ENCODE data around the gene OR2T10. TPM values are rescaled to one million over a fixed set of nuclear protein-coding genes. Genes with fewer than 3 reads are reported as not detected.

OR2T10 gene
- total and polyA plus RNA-seq, 10 of the 15 experiments (the other 5 are each of a cell fraction or from before 2014, with no cell fraction given), result not detected

GRCh38 chr1:248618119-248618518, 20.6 kb upstream of the OR2T10 start:
- BruUV-seq (replicated peaks), result no TSS peak
- Histone ChIP-seq H3K27ac (ENCODE audit: control insufficient read depth, insufficient read depth) (no peak overlapping the region), H3K36me3 (ENCODE audit: control insufficient read depth in 2 of 2, insufficient read depth in 2 of 2, low read length in 1 of 2) (no peaks in the 10 kb centered on the region), H3K27me3 (replicated peaks in 1 of 2; ENCODE audit: control insufficient read depth in 2 of 2, insufficient read depth in 2 of 2, low read length in 1 of 2) (no peaks in the 10 kb centered on the region), H2AFZ (ENCODE audit: control insufficient read depth, low read depth, low read length) (no peak overlapping the region), H4K20me1 (ENCODE audit: control insufficient read depth, insufficient read depth) (no peaks in the 10 kb centered on the region), H3K4me2 (ENCODE audit: control insufficient read depth, insufficient read depth) (no peak overlapping the region), H3K4me3 (no peak overlapping the region), H3K79me2 (ENCODE audit: control insufficient read depth, insufficient read depth, low read length) (no peaks in the 10 kb centered on the region), H3K9me3 (replicated peaks; ENCODE audit: control insufficient read depth, insufficient read depth, low read length) (no peaks in the 10 kb centered on the region), H3K4me1 (ENCODE audit: control insufficient read depth, insufficient read depth, low read length) (no peaks in the 10 kb centered on the region), H3K9ac (ENCODE audit: control insufficient read depth, insufficient read depth, low read length) (no peak overlapping the region)
- intact Hi-C loops (cut with micrococcal nuclease; ENCODE audit: unreplicated experiment) (no loop called here), in situ Hi-C loops (cut with MboI) (no loop called here)
- SMC1A ChIA-PET (ENCODE audit: uncharacterized antibody, unreplicated experiment), result no interaction called here
- ATAC-seq (no peak), DNase-seq (ENCODE audit: low read depth, low spot score) (no peak), FAIRE-seq (no peak)
- TF ChIP-seq FOXK2 (IDR thresholded peaks at IDR 0.05), result no peak
- TF ChIP-seq CBX3 (IDR thresholded peaks at IDR 0.05; ENCODE audit: borderline replicate concordance, low read depth), result no peak
- no peak for TF ChIP-seq HSF1 (IDR thresholded peaks at IDR 0.05; ENCODE audit: low read depth, low read length)
- no peak for TF ChIP-seq ATF7 (IDR thresholded peaks at IDR 0.05; ENCODE audit: low read depth)
- no peak for TF ChIP-seq SMAD1 (IDR thresholded peaks at IDR 0.05; ENCODE audit: low read depth, partially characterized antibody)
- no peak for TF ChIP-seq REST (IDR thresholded peaks at IDR 0.05; ENCODE audit: low read depth, low read length)
- TF ChIP-seq HDAC6 (IDR thresholded peaks at IDR 0.05; ENCODE audit: unreplicated experiment), result no peak
- TF ChIP-seq, protein P1, sequence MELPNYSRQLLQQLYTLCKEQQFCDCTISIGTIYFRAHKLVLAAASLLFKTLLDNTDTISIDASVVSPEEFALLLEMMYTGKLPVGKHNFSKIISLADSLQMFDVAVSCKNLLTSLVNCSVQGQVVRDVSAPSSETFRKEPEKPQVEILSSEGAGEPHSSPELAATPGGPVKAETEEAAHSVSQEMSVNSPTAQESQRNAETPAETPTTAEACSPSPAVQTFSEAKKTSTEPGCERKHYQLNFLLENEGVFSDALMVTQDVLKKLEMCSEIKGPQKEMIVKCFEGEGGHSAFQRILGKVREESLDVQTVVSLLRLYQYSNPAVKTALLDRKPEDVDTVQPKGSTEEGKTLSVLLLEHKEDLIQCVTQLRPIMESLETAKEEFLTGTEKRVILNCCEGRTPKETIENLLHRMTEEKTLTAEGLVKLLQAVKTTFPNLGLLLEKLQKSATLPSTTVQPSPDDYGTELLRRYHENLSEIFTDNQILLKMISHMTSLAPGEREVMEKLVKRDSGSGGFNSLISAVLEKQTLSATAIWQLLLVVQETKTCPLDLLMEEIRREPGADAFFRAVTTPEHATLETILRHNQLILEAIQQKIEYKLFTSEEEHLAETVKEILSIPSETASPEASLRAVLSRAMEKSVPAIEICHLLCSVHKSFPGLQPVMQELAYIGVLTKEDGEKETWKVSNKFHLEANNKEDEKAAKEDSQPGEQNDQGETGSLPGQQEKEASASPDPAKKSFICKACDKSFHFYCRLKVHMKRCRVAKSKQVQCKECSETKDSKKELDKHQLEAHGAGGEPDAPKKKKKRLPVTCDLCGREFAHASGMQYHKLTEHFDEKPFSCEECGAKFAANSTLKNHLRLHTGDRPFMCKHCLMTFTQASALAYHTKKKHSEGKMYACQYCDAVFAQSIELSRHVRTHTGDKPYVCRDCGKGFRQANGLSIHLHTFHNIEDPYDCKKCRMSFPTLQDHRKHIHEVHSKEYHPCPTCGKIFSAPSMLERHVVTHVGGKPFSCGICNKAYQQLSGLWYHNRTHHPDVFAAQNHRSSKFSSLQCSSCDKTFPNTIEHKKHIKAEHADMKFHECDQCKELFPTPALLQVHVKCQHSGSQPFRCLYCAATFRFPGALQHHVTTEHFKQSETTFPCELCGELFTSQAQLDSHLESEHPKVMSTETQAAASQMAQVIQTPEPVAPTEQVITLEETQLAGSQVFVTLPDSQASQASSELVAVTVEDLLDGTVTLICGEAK (IDR thresholded peaks at IDR 0.05; ENCODE audit: borderline replicate concordance), result no peak
- no peak for TF ChIP-seq PAX5 (IDR thresholded peaks at IDR 0.05; ENCODE audit: borderline replicate concordance, low read depth, low read length)
- no peak for TF ChIP-seq MTA3 (IDR thresholded peaks at IDR 0.05; ENCODE audit: borderline replicate concordance, low read length)
- TF ChIP-seq, protein P2, sequence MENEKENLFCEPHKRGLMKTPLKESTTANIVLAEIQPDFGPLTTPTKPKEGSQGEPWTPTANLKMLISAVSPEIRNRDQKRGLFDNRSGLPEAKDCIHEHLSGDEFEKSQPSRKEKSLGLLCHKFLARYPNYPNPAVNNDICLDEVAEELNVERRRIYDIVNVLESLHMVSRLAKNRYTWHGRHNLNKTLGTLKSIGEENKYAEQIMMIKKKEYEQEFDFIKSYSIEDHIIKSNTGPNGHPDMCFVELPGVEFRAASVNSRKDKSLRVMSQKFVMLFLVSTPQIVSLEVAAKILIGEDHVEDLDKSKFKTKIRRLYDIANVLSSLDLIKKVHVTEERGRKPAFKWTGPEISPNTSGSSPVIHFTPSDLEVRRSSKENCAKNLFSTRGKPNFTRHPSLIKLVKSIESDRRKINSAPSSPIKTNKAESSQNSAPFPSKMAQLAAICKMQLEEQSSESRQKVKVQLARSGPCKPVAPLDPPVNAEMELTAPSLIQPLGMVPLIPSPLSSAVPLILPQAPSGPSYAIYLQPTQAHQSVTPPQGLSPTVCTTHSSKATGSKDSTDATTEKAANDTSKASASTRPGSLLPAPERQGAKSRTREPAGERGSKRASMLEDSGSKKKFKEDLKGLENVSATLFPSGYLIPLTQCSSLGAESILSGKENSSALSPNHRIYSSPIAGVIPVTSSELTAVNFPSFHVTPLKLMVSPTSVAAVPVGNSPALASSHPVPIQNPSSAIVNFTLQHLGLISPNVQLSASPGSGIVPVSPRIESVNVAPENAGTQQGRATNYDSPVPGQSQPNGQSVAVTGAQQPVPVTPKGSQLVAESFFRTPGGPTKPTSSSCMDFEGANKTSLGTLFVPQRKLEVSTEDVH (IDR thresholded peaks at IDR 0.05; ENCODE audit: low read depth, partially characterized antibody), result no peak
- no peak for TF ChIP-seq EP300 (IDR thresholded peaks at IDR 0.05; ENCODE audit: borderline replicate concordance in 1 of 2, control insufficient read depth in 1 of 2, low read depth in 2 of 2, low read length in 2 of 2)
- no peak for TF ChIP-seq POLR2AphosphoS5 (IDR thresholded peaks at IDR 0.05; ENCODE audit: low read length)
- POLR2A ChIA-PET, result no interaction called here
- RAD21 ChIA-PET (ENCODE audit: unreplicated experiment), result no interaction called here
- no CpG with 5 or more reads among the region's 7 CpGs for WGBS (ENCODE audit: insufficient coverage, insufficient replicate concordance, low lambda C conversion rate, missing lambda C conversion rate)
- CTCF ChIA-PET, result no interaction called here
